Thyroid gland (tissue), 4 donors: Measurements from ENCODE around the gene ABCG1. TPM values are rescaled to one million over a fixed set of nuclear protein-coding genes. Genes with fewer than 3 reads are reported as not detected.

Experiments used
- DNase-seq, 2 donors: peaks; one replicate each; pipeline ENCODE4 v3.0.0-alpha.2; 2019
- H3K27ac ChIP-seq, 3 donors: fragments of 200-600 bp; sonication (generic); 1 replicate in 2 of 3; 2 replicates in 1 of 3; pipeline ENCODE4 v1.5.1; 2016 to 2019; ENCODE audit warnings: mild to moderate bottlenecking in 1 of 3, moderate library complexity in 1 of 3
- H3K27me3 ChIP-seq: fragments of 200-600 bp; sonication (generic); one replicate; pipeline ENCODE4 v1.5.1; 2019
- H3K36me3 ChIP-seq, 2 donors: fragments of 200-600 bp; sonication (generic); one replicate each; pipeline ENCODE4 v1.5.1; 2016 to 2019
- H3K4me1 ChIP-seq, 2 donors: fragments of 200-600 bp; sonication (generic); one replicate each; pipeline ENCODE4 v1.5.1; 2017 to 2019
- H3K4me3 ChIP-seq, 3 donors: fragments of 200-600 bp; sonication (generic); replicated peaks in 1 of 3; 1 replicate in 2 of 3; 2 replicates in 1 of 3; pipeline ENCODE4 v1.5.1; 2016; ENCODE audit warnings: mild to moderate bottlenecking in 1 of 3
- H3K9me3 ChIP-seq: fragments of 200-600 bp; sonication (generic); one replicate; pipeline ENCODE4 v1.5.1; 2017
- POLR2A ChIP-seq, 2 donors: fragments of 450-650 bp; IDR thresholded peaks; one replicate each; pipeline ENCODE4 v1.6.1; 2017; ENCODE audit warnings: antibody characterized with exemption in 2 of 2, mild to moderate bottlenecking in 2 of 2, moderate library complexity in 1 of 2
- WGBS, 2 donors: methylation state at CpG; one replicate each; pipeline ENCODE4 v1.1.5; 2017; 5-methylcytosine and 5-hydroxymethylcytosine counted together
- intact Hi-C: fragments of 100-400 bp; cut with DNase I; formaldehyde crosslinking; loops from one replicate; pipeline ENCODE4 v1.15.1; 2023
- total RNA-seq, 4 donors: library from RNA; depleted of rRNA; stranded (reverse); fragments of >200 nt; gene quantifications; one replicate each; pipeline ENCODE4 v1.2.3, GENCODE V29; 2016
- TF ChIP-seq, protein P1 (sequence below), 6 experiments: fragments of 200-600 bp in 3 of 6; fragments of 450-650 bp in 3 of 6; sonication (generic) in 3 of 6; IDR thresholded peaks; one replicate each; pipeline ENCODE4 v1.5.1; 2016 to 2019; ENCODE audit warnings: antibody characterized with exemption in 6 of 6, mild to moderate bottlenecking in 2 of 6, inconsistent platforms in 1 of 6, moderate library complexity in 1 of 6

Gene ABCG1
- total RNA-seq, 4 donors from 2014 or later, result 13.8 to 34.1 (median 18.9) TPM

DNA sequence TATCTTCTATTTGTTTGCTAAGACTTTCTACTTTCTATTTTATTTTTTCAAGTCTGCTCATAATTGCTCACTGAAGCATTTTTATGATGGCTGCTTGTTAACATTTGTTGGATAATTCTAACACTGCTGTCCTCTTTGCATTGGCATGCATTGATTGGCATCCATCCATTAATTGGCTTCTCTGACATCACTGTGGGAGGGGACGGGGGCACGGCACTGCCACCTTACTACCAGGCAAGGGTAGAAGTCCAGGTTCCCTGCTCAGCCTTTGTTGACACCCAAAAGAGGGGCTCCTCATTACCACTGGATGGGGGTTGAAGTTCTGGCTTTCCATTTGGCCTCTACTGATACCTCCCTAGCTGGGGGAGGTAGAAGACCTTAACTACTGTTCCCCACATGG lies 11.5 kb upstream of the ABCG1 start:
- no peaks in the 10 kb centered on the region for H3K9me3 ChIP-seq
- no peak for TF ChIP-seq POLR2A (IDR thresholded peaks at IDR 0.05)
- TF ChIP-seq, protein P1, sequence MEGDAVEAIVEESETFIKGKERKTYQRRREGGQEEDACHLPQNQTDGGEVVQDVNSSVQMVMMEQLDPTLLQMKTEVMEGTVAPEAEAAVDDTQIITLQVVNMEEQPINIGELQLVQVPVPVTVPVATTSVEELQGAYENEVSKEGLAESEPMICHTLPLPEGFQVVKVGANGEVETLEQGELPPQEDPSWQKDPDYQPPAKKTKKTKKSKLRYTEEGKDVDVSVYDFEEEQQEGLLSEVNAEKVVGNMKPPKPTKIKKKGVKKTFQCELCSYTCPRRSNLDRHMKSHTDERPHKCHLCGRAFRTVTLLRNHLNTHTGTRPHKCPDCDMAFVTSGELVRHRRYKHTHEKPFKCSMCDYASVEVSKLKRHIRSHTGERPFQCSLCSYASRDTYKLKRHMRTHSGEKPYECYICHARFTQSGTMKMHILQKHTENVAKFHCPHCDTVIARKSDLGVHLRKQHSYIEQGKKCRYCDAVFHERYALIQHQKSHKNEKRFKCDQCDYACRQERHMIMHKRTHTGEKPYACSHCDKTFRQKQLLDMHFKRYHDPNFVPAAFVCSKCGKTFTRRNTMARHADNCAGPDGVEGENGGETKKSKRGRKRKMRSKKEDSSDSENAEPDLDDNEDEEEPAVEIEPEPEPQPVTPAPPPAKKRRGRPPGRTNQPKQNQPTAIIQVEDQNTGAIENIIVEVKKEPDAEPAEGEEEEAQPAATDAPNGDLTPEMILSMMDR (IDR thresholded peaks at IDR 0.05), result no peak
- intact Hi-C loops, result no loop called here
- DNase-seq, result no peak
- H3K27ac ChIP-seq, result no peak overlapping the region
- H3K27me3 ChIP-seq, result no peaks in the 10 kb centered on the region
- no peak overlapping the region for H3K4me3 ChIP-seq
- 87 to 95% methylated on average over 2 of the region's 2 CpGs for WGBS, 2 donors
- no peaks in the 10 kb centered on the region for H3K36me3 ChIP-seq
- H3K4me1 ChIP-seq, result no peaks in the 10 kb centered on the region

DNA sequence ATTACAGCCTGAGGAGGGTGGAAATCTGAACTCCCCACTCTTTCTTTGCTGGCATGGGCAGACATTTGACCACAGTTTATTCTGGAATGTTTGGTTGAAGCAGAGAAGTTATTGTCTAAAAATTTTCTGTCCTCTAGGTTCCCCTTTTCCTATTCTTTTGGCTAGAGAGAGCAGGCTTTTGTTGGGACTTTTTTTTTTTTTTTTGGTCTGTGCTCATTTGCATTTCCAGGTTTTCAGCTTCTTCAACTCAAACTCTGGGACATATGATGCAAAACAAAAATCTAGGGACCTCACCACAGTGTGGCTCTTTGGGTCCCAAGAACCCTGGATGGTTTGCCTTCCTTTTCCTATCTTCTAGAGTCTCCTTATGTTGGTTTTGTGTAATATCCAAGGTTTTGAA lies 10.9 kb upstream of the ABCG1 start:
- intact Hi-C loops, result no loop called here
- H3K36me3 ChIP-seq, result no peaks in the 10 kb centered on the region

DNA sequence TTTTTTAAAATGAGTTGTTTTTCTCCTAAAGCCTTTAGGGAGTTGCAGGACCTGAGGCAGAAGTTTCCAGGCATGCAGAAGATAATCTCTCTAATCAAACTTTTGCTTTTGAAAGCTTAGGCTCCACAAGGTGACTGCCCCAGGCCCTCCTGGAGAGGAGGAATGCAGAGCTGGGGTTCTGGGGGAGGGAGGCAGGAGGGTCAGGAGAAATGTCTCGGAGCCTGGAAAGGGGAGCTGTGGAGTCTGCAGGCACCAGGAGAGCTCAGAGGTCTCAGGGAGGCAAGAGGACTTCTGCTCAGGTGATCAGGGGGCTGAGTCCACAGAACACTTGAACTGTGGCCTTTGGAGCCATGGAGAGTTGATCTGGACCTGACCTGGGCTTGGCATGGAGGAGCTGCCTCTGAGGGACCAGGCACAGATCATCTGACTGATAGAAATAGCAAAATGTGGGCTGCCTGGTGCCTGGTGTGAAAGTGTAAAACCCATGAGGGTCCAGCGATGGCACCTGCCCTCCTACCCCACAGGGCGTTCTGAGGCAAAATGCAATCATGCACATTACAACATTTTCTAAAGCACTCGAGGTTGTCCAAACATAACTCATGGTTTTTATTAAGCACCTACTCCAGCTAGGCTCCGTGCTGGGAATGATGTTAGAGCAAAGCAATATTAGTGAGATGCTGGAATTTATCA lies 10.0 kb upstream of the ABCG1 start:
- no peak overlapping the region for H3K27ac ChIP-seq
- 69 to 77% methylated on average over 5 of the region's 5 CpGs for WGBS, 2 donors
- no peak for DNase-seq

More for the DNA sequence above, 10.9 kb upstream of the ABCG1 start:
- no peak overlapping the region for H3K4me3 ChIP-seq
- no peaks in the 10 kb centered on the region for H3K9me3 ChIP-seq
- DNase-seq, result no peak
- H3K27ac ChIP-seq, result no peak overlapping the region
- no peaks in the 10 kb centered on the region for H3K4me1 ChIP-seq
- H3K27me3 ChIP-seq, result no peaks in the 10 kb centered on the region
- TF ChIP-seq, protein P1 (IDR thresholded peaks at IDR 0.05), result no peak
- TF ChIP-seq POLR2A (IDR thresholded peaks at IDR 0.05), result no peak

DNA sequence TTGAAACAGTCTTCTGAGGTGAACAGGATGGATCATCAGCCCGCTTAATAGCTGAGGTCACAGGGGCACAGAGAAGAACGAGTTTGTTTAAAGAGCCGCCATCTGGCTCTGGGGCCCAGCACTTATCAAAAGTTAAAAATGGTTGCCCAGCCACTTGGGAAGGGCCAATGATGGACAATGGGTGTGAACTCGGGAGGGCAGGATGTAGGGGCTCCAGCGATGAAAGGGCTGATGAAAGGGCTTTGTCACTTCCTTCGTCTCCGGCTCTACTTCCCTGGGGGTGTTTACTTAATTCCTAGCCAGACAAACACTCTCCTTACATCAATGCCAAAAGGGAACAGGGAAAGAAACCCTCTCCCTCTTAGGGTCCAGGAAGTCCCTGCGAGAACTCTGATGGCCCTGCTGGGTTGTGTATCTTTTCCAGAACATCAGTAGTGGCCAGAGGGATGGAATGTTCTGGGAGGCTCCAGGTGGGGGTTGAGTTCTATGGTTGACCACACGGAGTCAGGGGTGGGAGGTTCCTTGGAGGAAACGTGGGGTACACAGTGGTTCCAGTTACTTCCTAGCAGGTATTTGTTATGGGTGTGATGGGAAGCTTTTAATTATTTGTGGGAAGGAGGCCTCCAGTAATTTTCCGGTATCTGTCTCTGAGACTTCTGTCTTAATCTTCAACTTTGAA lies 9.0 kb upstream of the ABCG1 start:
- no peaks in the 10 kb centered on the region for H3K27me3 ChIP-seq
- intact Hi-C loops, result loop anchor here (5.0 kb wide), 1 partner anchor 48 kb away; no protein-coding TSS in a partner anchor
- no peaks in the 10 kb centered on the region for H3K36me3 ChIP-seq
- no peaks in the 10 kb centered on the region for H3K4me1 ChIP-seq
- H3K27ac ChIP-seq, result no peak overlapping the region
- DNase-seq, result no peak
- no peak overlapping the region for H3K4me3 ChIP-seq
- WGBS, 2 donors, result 62 to 63% methylated on average over 11 of the region's 11 CpGs
- no peaks in the 10 kb centered on the region for H3K9me3 ChIP-seq
- TF ChIP-seq, protein P1 (IDR thresholded peaks at IDR 0.05), result no peak
- no peak for TF ChIP-seq POLR2A (IDR thresholded peaks at IDR 0.05)

More for the DNA sequence above, 10.0 kb upstream of the ABCG1 start:
- TF ChIP-seq, protein P1 (IDR thresholded peaks at IDR 0.05), result no peak
- TF ChIP-seq POLR2A (IDR thresholded peaks at IDR 0.05), result no peak
- H3K9me3 ChIP-seq, result no peaks in the 10 kb centered on the region
- intact Hi-C loops, result no loop called here
- no peak overlapping the region for H3K4me3 ChIP-seq
- no peaks in the 10 kb centered on the region for H3K36me3 ChIP-seq
- H3K4me1 ChIP-seq, result no peaks in the 10 kb centered on the region
- no peaks in the 10 kb centered on the region for H3K27me3 ChIP-seq

DNA sequence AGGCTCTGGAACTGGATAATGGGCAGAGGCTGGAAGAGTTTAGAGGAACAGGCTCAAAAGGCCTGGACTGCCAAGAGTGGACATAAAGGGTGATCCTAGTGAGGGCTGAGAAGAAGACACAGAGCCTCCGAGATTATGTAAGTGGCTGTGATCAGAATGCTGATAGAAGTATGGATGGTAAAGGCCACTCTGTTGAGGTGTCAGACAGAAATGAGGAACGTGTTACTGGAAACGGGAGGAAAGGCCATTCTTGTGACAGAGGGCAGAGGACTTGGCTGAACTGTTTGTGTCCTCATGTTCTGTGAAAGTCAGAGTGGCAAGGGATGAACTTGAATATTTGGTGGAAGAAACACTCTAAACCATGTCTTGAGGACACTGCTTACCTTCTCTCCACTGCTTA lies 6.7 kb upstream of the ABCG1 start:
- no peaks in the 10 kb centered on the region for H3K4me1 ChIP-seq
- DNase-seq, result no peak
- 93 to 94% methylated on average over 3 of the region's 3 CpGs for WGBS, 2 donors
- H3K4me3 ChIP-seq, result no peak overlapping the region
- no peaks in the 10 kb centered on the region for H3K9me3 ChIP-seq
- H3K27me3 ChIP-seq, result no peaks in the 10 kb centered on the region
- no peaks in the 10 kb centered on the region for H3K36me3 ChIP-seq
- no peak overlapping the region for H3K27ac ChIP-seq
- no peak for TF ChIP-seq POLR2A (IDR thresholded peaks at IDR 0.05)
- TF ChIP-seq, protein P1 (IDR thresholded peaks at IDR 0.05), result no peak
- intact Hi-C loops, result loop anchor here (5.0 kb wide), 1 partner anchor 50 kb away; no protein-coding TSS in a partner anchor
